ENCODE results near the gene TSPAN15. TPM values are rescaled to one million over a fixed set of nuclear protein-coding genes. Genes with fewer than 3 reads are reported as not detected.
A peak's percentile ranks its signal among the peaks of the same experiment; 100 is the strongest.
"Not testable (repeated sequence)": the region's sequence is repeated elsewhere in the genome, so short reads cannot be mapped to it uniquely, and the experiment has no call there.

The TSPAN15 gene
- total RNA-seq, 2 donors from 2014 or later: 4.9 to 12.7 TPM

- Mint-ChIP-seq H3K36me3 (ENCODE audit: low read depth) (no peaks in the 10 kb centered on the region), H3K4me1 (peaks cover 12% of the 10 kb centered on the region), H3K4me3 (no peak overlapping the region), H3K9me3 (no peaks in the 10 kb centered on the region), H3K27ac (no peak overlapping the region), H3K27me3 (no peaks in the 10 kb centered on the region)
- no peak for ATAC-seq (replicated peaks)
Observed at GRCh38 chr10:69472544-69472943, 21.3 kb downstream of the TSPAN15 start.

GRCh38 chr10:69473304-69473990 is 22.2 kb downstream of the TSPAN15 start:
- no peaks in the 10 kb centered on the region for H3K9me3 Mint-ChIP-seq
- no peaks in the 10 kb centered on the region for H3K27me3 Mint-ChIP-seq
- H3K27ac Mint-ChIP-seq: no peak overlapping the region
- H3K4me3 Mint-ChIP-seq: no peak overlapping the region
- no peaks in the 10 kb centered on the region for H3K36me3 Mint-ChIP-seq (ENCODE audit: low read depth)
- ATAC-seq (replicated peaks): no peak
- H3K4me1 Mint-ChIP-seq: peaks cover 10% of the 10 kb centered on the region

- no peak for ATAC-seq (replicated peaks)
- Mint-ChIP-seq H3K36me3 (ENCODE audit: low read depth) (no peaks in the 10 kb centered on the region), H3K27ac (peak overlapping the region; percentile 6), H3K9me3 (no peaks in the 10 kb centered on the region), H3K27me3 (no peaks in the 10 kb centered on the region), H3K4me1 (peaks cover 7% of the 10 kb centered on the region), H3K4me3 (no peak overlapping the region)
Observed at GRCh38 chr10:69474742-69475432, 23.6 kb downstream of the TSPAN15 start.

- no peaks in the 10 kb centered on the region for H3K36me3 Mint-ChIP-seq (ENCODE audit: low read depth)
- H3K9me3 Mint-ChIP-seq: no peaks in the 10 kb centered on the region
- peaks cover 7% of the 10 kb centered on the region for H3K4me1 Mint-ChIP-seq
- peak overlapping the region; percentile 6 for H3K27ac Mint-ChIP-seq
- no peak overlapping the region for H3K4me3 Mint-ChIP-seq
- no peak for ATAC-seq (replicated peaks)
- H3K27me3 Mint-ChIP-seq: no peaks in the 10 kb centered on the region
Observed at GRCh38 chr10:69475433-69475830, 24.2 kb downstream of the TSPAN15 start.

GRCh38 chr10:69477968-69478597 is 26.8 kb downstream of the TSPAN15 start:
- no peaks in the 10 kb centered on the region for H3K27me3 Mint-ChIP-seq
- no peak overlapping the region for H3K4me3 Mint-ChIP-seq
- H3K9me3 Mint-ChIP-seq: no peaks in the 10 kb centered on the region
- H3K4me1 Mint-ChIP-seq: no peaks in the 10 kb centered on the region
- H3K27ac Mint-ChIP-seq: no peak overlapping the region
- ATAC-seq (replicated peaks): no peak
- H3K36me3 Mint-ChIP-seq (ENCODE audit: low read depth): no peaks in the 10 kb centered on the region

GRCh38 chr10:69479240-69480067 is 28.2 kb downstream of the TSPAN15 start:
- no peaks in the 10 kb centered on the region for H3K4me1 Mint-ChIP-seq
- no peaks in the 10 kb centered on the region for H3K27me3 Mint-ChIP-seq
- H3K36me3 Mint-ChIP-seq (ENCODE audit: low read depth): no peaks in the 10 kb centered on the region
- ATAC-seq (replicated peaks): no peak
- peak overlapping the region; percentile 56 for H3K27ac Mint-ChIP-seq
- H3K9me3 Mint-ChIP-seq: no peaks in the 10 kb centered on the region
- H3K4me3 Mint-ChIP-seq: no peak overlapping the region

GRCh38 chr10:69480068-69480412 is 28.8 kb downstream of the TSPAN15 start:
- no peak for ATAC-seq (replicated peaks)
- peak overlapping the region; percentile 56 for H3K27ac Mint-ChIP-seq
- H3K4me3 Mint-ChIP-seq: no peak overlapping the region
- peaks cover 2% of the 10 kb centered on the region for H3K36me3 Mint-ChIP-seq (ENCODE audit: low read depth)
- no peaks in the 10 kb centered on the region for H3K4me1 Mint-ChIP-seq
- no peaks in the 10 kb centered on the region for H3K9me3 Mint-ChIP-seq
- H3K27me3 Mint-ChIP-seq: no peaks in the 10 kb centered on the region

GRCh38 chr10:69481305-69481704 is 30.0 kb downstream of the TSPAN15 start:
- H3K36me3 Mint-ChIP-seq (ENCODE audit: low read depth): peaks cover 8% of the 10 kb centered on the region
- no peak overlapping the region for H3K27ac Mint-ChIP-seq
- H3K27me3 Mint-ChIP-seq: no peaks in the 10 kb centered on the region
- no peak overlapping the region for H3K4me3 Mint-ChIP-seq
- no peaks in the 10 kb centered on the region for H3K9me3 Mint-ChIP-seq
- H3K4me1 Mint-ChIP-seq: no peaks in the 10 kb centered on the region
- no peak for ATAC-seq (replicated peaks)

GRCh38 chr10:69481811-69482524 is 30.7 kb downstream of the TSPAN15 start:
- H3K9me3 Mint-ChIP-seq: no peaks in the 10 kb centered on the region

GRCh38 chr10:69483963-69484362 is 32.7 kb downstream of the TSPAN15 start:
- H3K4me1 Mint-ChIP-seq: no peaks in the 10 kb centered on the region
- no peak overlapping the region for H3K4me3 Mint-ChIP-seq
- no peak for ATAC-seq (replicated peaks)
- peak overlapping the region; percentile 78 for H3K27ac Mint-ChIP-seq
- H3K36me3 Mint-ChIP-seq (ENCODE audit: low read depth): peaks cover 17% of the 10 kb centered on the region
- no peaks in the 10 kb centered on the region for H3K27me3 Mint-ChIP-seq
- H3K9me3 Mint-ChIP-seq: peaks cover 5% of the 10 kb centered on the region

More at GRCh38 chr10:69481811-69482524, 30.7 kb downstream of the TSPAN15 start:
- Mint-ChIP-seq H3K36me3 (ENCODE audit: low read depth) (peaks cover 8% of the 10 kb centered on the region), H3K27ac (peak overlapping the region; percentile 63), H3K4me1 (no peaks in the 10 kb centered on the region), H3K4me3 (no peak overlapping the region), H3K27me3 (no peaks in the 10 kb centered on the region)
- no peak for ATAC-seq (replicated peaks)

- no peaks in the 10 kb centered on the region for H3K27me3 Mint-ChIP-seq
- no peaks in the 10 kb centered on the region for H3K4me1 Mint-ChIP-seq
- peak overlapping the region; percentile 26 for H3K27ac Mint-ChIP-seq
- peaks cover 5% of the 10 kb centered on the region for H3K9me3 Mint-ChIP-seq
- no peak overlapping the region for H3K4me3 Mint-ChIP-seq
- peaks cover 17% of the 10 kb centered on the region for H3K36me3 Mint-ChIP-seq (ENCODE audit: low read depth)
- ATAC-seq (replicated peaks): no peak
Observed at GRCh38 chr10:69484736-69485135, 33.5 kb downstream of the TSPAN15 start.

- no peak for ATAC-seq (replicated peaks)
- Mint-ChIP-seq H3K36me3 (ENCODE audit: low read depth) (peaks cover 17% of the 10 kb centered on the region), H3K27ac (no peak overlapping the region), H3K4me3 (no peak overlapping the region), H3K27me3 (no peaks in the 10 kb centered on the region), H3K9me3 (peaks cover 5% of the 10 kb centered on the region), H3K4me1 (no peaks in the 10 kb centered on the region)
Observed at GRCh38 chr10:69486922-69487730, 35.9 kb downstream of the TSPAN15 start.

- not testable (repeated sequence) for H3K4me3 Mint-ChIP-seq; H3K27ac Mint-ChIP-seq; H3K4me1 Mint-ChIP-seq; ATAC-seq (replicated peaks); H3K27me3 Mint-ChIP-seq; H3K9me3 Mint-ChIP-seq
- H3K36me3 Mint-ChIP-seq (ENCODE audit: low read depth): peaks cover 17% of the 10 kb centered on the region
Observed at GRCh38 chr10:69488149-69488844, 37.0 kb downstream of the TSPAN15 start.

Measured in activated T-helper 17 cell treated with anti-CD3 and anti-CD28 coated beads, Interleukin-2, amount 50 U/mL, for 72 hours (primary cell).